Nephron progenitor cell (in vitro differentiated cells): ENCODE results near the gene PCDH9.

Experiments used
- DNase-seq: peaks from one replicate; pipeline ENCODE4 v3.0.0; 2021
- H3K27ac Mint-ChIP-seq: 2 replicates; pipeline ENCODE4 v1.8.0; 2021; ENCODE audit warnings: mild to moderate bottlenecking, moderate library complexity, mixed read lengths
- H3K27me3 Mint-ChIP-seq: 2 replicates; pipeline ENCODE4 v1.8.0; 2021; ENCODE audit warnings: mild to moderate bottlenecking, low read depth, mixed read lengths; ENCODE audit not compliant: poor library complexity
- H3K36me3 Mint-ChIP-seq: 2 replicates; pipeline ENCODE4 v1.8.0; 2021; ENCODE audit warnings: low read depth, mixed read lengths
- H3K4me1 Mint-ChIP-seq: 2 replicates; pipeline ENCODE4 v1.8.0; 2021; ENCODE audit warnings: mixed read lengths
- H3K4me3 Mint-ChIP-seq: 2 replicates; pipeline ENCODE4 v1.8.0; 2021; ENCODE audit warnings: mild to moderate bottlenecking, moderate library complexity, mixed read lengths
- H3K9me3 Mint-ChIP-seq: 2 replicates; pipeline ENCODE4 v1.8.0; 2021; ENCODE audit warnings: mild to moderate bottlenecking, moderate library complexity, mixed read lengths
- CTCF ChIP-seq: fragments of 200-600 bp; sonication (generic); IDR thresholded peaks from 2 replicates; pipeline ENCODE4 v1.5.0; 2021; ENCODE audit warnings: antibody characterized with exemption

The PCDH9 gene

GRCh38 chr13:66489172-66489571, 741.0 kb downstream of the PCDH9 start:
- H3K36me3 Mint-ChIP-seq: no peaks in the 10 kb centered on the region
- H3K4me3 Mint-ChIP-seq: no peak overlapping the region
- H3K4me1 Mint-ChIP-seq: peaks cover 4% of the 10 kb centered on the region
- no peak for DNase-seq
- no peaks in the 10 kb centered on the region for H3K27me3 Mint-ChIP-seq
- H3K9me3 Mint-ChIP-seq: no peaks in the 10 kb centered on the region
- no peak overlapping the region for H3K27ac Mint-ChIP-seq
- no peak for TF ChIP-seq CTCF

GRCh38 chr13:66483712-66484111, 746.4 kb downstream of the PCDH9 start:
- no peaks in the 10 kb centered on the region for H3K27me3 Mint-ChIP-seq
- DNase-seq: no peak
- peaks cover 8% of the 10 kb centered on the region for H3K9me3 Mint-ChIP-seq
- H3K27ac Mint-ChIP-seq: no peak overlapping the region
- no peak for TF ChIP-seq CTCF
- H3K36me3 Mint-ChIP-seq: no peaks in the 10 kb centered on the region
- H3K4me1 Mint-ChIP-seq: no peaks in the 10 kb centered on the region
- H3K4me3 Mint-ChIP-seq: no peak overlapping the region

- Mint-ChIP-seq H3K27ac (no peak overlapping the region), H3K9me3 (peaks cover 8% of the 10 kb centered on the region), H3K27me3 (no peaks in the 10 kb centered on the region), H3K4me3 (no peak overlapping the region), H3K36me3 (no peaks in the 10 kb centered on the region), H3K4me1 (no peaks in the 10 kb centered on the region)
- no peak for DNase-seq
- no peak for TF ChIP-seq CTCF
These were observed 747.3 kb downstream of the PCDH9 start for GRCh38 chr13:66482836-66483235.

- Mint-ChIP-seq H3K4me1 (no peaks in the 10 kb centered on the region), H3K9me3 (peaks cover 8% of the 10 kb centered on the region), H3K36me3 (no peaks in the 10 kb centered on the region), H3K4me3 (no peak overlapping the region), H3K27me3 (no peaks in the 10 kb centered on the region), H3K27ac (no peak overlapping the region)
- no peak for DNase-seq
- TF ChIP-seq CTCF: no peak
These were observed 752.3 kb downstream of the PCDH9 start for GRCh38 chr13:66477816-66478215.

GRCh38 chr13:66475061-66475460, 755.1 kb downstream of the PCDH9 start:
- Mint-ChIP-seq H3K27me3 (no peaks in the 10 kb centered on the region), H3K9me3 (peaks cover 6% of the 10 kb centered on the region), H3K4me3 (no peak overlapping the region), H3K36me3 (no peaks in the 10 kb centered on the region), H3K4me1 (no peaks in the 10 kb centered on the region), H3K27ac (no peak overlapping the region)
- no peak for TF ChIP-seq CTCF
- DNase-seq: no peak

- Mint-ChIP-seq H3K9me3 (no peaks in the 10 kb centered on the region), H3K27me3 (no peaks in the 10 kb centered on the region), H3K36me3 (no peaks in the 10 kb centered on the region), H3K4me1 (no peaks in the 10 kb centered on the region), H3K4me3 (no peak overlapping the region), H3K27ac (no peak overlapping the region)
- TF ChIP-seq CTCF: no peak
- DNase-seq: no peak
These were observed 760.4 kb downstream of the PCDH9 start for GRCh38 chr13:66469745-66470144.
